Measurements from ENCODE around the gene ATOH8.

The ATOH8 gene

DNA sequence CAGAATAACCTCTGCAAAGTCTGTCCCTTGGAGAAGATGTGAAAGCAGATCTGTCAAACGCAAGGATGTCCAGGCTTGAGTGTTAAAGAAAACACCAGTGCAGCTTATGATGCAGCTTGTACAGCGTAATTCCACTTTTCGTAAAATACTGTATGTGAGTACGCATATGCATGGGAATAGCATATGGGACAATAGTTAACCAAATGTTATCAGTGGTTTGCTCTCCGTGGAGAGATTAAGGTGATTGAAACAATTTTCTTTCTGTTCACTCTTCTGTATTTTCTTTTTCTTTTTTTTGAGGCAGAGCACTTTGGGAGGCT lies 27.2 kb downstream of the ATOH8 start:
- in situ Hi-C loops (cut with HindIII; ENCODE audit: low sequenced_read_pairs) = no loop called here

DNA sequence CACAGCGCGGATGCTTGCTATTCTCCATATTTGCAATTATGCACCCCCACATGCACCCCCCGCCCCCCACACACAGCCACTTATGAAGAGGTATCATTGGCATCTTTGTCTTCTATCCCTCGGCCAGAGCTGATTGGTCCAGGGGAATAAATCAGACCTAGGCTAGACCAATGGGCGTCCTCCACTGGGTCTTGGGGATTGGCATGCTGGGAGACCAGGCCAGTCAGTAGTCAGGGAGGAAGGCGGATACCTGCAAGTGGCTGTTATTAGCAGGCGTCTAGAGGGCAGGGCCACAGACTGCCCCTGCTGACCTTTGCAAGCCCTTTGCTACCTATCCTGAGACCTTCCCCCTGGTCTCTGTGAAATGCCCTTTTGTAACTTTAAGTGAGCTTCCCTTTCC lies 30.0 kb downstream of the ATOH8 start:
- in situ Hi-C loops (cut with HindIII; ENCODE audit: low sequenced_read_pairs) = no loop called here

DNA sequence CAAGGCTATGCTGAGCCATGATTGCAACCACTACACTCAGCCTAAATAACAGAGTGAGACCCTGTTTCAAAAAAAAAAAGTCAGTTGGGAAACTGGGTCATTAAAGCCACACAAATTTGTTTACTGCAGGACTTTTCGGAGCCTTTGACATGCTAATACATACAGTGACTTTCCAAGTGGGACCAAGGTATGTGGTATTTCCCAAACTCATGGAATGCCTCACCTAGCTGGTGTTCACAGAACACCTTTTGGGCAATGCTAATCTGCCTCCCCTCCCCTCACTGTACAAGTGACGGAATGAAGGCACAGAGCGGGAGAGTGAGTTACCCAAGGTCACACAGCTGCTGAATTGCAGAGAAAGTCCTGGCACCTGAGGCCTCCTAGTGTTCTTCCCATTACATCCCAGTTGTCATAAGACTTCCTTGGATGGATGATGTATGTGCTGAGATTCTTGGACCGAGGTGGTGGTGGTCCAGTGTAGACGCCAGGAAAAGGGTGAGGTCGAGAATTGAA lies 30.7 kb downstream of the ATOH8 start:
- in situ Hi-C loops (cut with HindIII; ENCODE audit: low sequenced_read_pairs) = no loop called here

DNA sequence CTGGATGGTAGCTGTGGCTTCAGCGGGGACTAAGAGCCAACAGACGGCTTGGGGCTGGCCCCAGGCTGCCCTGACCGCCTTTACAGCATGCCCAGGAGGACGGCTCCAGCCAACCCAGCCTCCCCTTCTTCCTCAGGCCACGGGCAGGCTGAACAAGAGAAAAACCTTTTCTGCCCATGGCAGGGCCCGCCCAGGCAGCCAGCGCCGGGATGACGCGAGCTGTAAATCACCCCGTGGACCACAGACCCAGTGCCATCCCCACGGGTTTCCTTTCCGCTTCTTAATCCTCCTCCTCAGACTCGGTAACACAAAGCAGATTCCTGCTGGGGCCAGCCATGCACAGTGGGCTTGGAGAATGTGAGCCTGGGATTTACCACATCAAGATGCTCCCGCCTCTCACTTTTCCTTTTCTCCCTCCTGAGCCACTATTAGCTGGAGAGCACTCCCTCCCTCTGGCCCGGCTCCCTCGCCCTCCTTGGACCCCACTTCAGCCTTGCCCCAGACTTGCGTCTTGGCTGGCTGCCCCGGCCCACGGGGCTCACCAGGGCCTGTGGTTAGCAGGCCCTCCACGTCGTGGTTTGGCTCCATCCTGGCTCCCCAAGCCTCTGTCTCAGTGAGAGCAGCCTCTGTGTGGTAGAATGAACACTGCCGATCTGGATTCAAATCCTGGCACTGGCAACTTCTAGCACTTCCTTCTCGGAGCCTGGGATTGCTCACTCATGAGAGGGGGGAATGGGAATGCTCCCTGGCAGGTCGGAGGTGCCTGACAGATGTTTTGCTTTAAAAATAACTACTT lies 31.4 kb downstream of the ATOH8 start:
- in situ Hi-C loops (cut with HindIII; ENCODE audit: low sequenced_read_pairs) = no loop called here

DNA sequence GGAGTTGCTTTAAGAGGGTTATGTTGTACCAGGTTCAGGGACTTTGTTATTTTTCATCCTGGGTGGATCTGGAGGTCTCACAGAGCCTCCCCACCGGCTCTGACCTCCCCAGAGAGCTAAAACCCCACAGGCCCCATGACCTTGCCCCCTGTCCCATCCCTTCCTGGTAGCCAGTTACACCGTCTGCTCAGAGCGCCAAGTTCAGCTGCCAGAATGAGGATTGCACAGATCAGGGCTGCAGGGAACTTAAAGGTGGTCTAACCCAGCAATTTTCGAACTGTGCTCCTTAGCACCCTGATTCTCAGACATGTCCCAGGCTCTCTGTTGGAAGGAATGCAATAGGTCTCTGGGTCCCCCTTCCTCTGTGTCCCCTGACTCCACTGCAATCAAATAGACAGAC lies 32.1 kb downstream of the ATOH8 start:
- in situ Hi-C loops (cut with HindIII; ENCODE audit: low sequenced_read_pairs) = no loop called here

DNA sequence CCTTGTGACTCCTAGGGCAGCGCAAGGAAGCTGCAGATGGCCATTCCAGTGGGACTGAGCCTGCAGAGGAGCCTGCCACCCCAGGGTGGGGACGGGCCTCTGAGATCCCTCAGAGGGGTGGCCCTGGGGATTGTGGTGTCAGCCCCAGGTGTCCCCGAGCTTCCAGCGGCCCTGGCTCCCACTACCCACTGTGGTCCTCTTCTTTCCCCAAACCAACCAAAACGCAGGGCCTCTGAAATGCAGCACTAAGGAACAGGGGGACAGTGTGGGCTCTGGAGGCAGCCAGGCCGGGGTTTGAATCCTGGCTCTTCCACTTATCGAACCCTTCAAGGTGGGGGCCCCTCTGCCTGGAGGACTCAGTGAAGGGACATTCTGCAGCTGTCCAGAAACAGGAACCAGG lies 32.7 kb downstream of the ATOH8 start:
- in situ Hi-C loops (cut with HindIII; ENCODE audit: low sequenced_read_pairs) = no loop called here

DNA sequence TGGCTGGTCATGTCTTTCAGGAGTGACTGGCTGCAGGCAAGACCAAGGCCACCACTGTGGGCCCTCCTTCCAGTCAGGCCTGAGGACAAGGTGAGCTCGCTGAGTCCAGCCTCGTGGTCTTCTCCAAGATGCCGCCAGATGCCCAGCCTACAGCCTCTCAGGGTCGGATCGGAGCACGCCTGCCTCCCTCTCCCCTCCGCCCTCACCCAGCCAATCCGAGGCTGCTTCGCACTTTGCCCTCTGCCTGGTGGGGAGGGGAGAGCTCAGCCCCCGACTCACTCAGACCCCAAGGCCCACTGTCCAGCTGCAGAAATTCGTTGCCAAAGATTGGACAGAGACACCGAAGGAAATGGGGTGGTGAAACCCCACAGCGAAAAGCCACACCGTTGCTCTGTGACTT lies 33.1 kb downstream of the ATOH8 start:
- in situ Hi-C loops (cut with HindIII; ENCODE audit: low sequenced_read_pairs) = no loop called here

DNA sequence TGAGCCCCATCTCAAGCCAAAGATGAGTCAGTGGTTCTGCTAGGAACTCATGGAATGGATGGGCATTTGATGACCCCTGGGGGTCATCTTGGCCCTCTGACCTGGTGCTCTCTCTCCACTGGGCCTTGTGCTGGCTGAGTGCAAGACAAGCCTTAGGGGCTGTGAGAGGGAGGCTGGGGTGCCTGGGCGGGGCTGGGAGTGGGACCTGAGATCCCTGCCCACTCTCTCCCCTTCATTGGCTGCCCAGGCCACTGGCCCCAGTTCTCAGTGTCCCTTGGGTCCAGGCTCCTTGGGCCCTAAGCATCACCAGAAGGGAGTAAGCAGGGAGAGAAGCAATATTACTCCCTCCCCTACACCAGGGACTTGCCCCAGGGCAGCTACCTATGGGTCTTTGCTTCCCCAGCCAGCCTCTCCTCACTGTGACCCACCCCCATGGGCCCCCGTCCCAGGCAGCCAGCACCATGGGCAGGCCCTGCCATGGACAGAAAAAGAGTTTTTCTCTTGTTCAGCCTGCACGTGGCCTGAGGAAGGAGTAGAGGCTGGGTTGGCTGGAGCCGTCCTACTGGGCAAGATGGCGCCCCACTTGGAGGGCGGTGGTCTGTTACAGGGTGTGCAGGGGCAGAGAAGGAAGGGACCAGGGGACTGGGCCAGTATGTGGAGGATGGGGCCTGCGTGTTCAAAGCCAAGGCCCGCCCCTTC lies 33.6 kb downstream of the ATOH8 start:
- in situ Hi-C loops (cut with HindIII; ENCODE audit: low sequenced_read_pairs) = no loop called here

DNA sequence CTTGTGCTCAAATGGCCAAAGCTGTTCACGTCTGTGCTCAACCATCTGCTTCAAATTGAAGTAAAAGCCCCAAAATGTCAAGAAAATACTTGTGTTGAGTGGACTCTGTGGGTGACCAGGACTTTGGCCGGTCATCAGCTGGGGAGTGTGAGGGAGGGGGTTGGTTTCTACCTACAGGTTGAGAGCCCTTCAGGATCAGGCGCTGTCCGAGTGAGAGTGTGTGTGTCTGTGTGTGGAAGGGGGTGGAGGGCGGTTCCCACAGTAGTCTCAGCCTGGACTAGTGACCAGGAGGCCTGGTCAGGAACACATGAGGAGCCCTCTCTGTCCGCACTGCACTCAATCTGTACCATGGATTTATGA lies 34.2 kb downstream of the ATOH8 start:
- in situ Hi-C loops (cut with HindIII; ENCODE audit: low sequenced_read_pairs) = no loop called here

DNA sequence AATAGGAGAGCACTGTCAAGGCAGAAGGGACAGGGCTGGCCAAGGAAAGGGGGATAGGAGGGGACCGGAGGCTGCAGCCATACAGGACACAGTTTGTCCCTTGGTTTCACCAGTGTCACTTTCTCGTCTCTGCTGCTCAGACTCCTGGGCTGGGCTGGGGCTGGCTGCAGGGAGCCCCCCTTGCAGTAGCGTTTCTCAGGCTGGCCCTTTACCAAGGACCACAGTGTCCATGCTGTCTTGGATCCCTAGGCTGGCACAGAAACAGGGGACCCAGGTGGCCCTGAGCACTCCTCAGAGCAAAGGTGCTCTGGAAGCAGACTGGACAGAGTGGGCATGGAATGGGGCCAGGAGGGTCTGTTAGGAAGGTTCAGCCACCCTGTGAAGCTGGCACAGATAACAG lies 34.8 kb downstream of the ATOH8 start:
- in situ Hi-C loops (cut with HindIII; ENCODE audit: low sequenced_read_pairs) = no loop called here

DNA sequence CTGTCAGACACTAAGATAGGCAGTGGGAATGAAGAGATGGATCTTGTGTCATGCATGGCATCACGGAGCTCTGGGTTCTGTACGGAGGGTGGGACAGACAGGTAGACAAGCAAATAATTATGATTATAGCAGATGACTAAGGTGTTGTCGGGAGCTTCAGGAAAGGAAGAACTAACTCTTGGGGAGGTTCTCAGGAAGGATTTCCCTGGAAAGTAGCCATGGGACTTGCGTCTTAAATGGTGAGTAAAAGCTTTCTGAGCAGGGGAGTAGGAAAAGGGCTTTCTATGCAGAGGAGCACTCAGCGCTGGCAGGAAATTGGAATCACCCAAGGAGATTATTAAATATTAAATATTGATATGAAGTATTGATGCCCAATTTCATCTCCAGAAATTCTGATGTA lies 35.5 kb downstream of the ATOH8 start:
- in situ Hi-C loops (cut with HindIII; ENCODE audit: low sequenced_read_pairs) = no loop called here

DNA sequence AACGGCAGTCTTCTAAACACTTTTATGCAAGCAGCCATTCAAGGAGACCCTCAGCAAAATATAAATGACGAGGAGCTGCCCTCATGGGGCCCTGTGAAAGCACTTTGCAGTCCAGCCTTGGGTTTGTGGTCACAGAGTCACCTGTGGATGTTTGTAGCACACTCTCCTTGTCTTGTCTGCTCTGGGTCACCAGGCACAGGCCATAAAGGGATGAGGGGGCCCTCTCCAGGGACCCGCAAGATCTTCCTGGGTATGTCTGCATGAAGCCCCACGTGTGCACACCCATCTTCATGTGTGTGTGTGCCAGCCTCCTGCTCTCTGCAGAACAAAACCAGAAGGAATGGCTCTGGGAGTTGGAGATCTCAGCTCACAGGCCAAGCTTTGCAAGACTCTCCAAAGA lies 36.2 kb downstream of the ATOH8 start:
- in situ Hi-C loops (cut with HindIII; ENCODE audit: low sequenced_read_pairs) = no loop called here

DNA sequence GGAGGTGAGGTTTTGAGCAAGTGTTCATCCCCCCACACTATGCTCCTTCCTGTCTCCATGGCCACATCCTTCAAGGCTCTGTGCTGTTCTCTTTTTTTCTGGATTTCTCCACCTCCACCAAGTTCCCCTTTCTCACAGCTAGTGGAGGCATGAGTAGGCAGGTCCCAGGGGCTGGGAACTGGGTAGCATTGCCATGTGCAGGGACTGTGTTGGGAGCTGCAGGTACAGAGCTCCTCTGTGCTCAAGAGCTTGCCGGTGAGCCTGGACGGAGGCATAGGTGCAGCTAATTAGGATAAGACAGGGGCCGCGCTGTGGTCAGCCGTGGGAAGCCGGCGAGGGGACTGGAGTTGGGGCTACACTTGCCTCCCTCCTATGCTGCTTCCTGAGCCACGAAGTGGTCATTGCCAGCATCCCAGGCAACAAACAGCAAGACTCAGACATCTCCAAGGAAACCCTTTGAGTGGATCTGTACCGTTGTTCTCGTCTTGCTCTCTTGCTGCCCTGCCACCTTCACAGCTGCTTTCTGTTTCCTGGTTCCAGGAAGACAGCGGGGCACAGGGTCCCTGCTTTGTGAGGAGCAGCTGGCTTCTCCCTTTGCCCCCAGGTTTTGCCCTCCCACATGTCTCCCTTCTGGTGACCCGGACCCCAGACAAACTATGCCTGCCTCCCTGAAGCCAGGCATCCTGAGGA lies 36.9 kb downstream of the ATOH8 start:
- in situ Hi-C loops (cut with HindIII; ENCODE audit: low sequenced_read_pairs) = no loop called here

DNA sequence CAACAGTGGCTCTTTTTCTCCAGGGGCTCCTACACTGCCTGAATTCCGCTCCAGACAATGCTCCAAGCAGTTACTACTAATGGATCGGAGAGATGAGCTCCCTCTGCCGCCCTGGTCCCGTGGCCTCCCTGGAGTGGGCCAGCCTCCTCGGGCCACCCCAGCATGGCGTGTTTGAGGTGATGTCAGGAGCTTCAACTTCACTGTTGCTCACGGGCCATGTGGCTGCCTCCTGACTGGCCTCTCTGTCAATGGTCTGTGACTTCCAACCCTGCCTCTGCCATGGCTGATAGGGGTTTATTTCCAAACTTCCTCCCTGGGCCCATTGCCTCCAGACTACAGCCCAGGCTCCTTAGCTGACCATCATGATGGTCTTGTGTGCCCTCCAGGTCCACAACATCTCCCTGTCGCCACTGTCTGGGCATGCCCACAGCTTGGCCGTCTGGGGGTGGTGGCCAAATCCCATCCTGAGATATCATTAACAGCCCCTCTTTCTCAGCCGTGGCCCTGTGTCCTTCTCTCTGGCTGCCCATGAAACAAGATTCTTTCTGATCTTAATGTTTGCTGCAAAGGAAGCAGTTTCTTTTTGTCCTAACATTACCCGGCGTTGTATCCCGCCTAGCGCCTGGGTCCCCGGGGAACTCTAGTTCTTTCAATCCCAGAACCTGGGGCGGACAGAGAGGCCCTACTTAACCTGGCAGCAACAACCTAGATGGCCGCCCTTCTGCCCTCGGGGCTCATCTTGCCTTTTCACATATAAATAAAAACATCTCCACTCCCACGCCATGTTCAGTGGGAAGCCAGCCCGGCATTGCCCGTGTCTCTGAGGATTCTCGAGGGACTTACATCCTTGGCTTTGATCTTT lies 38.1 kb downstream of the ATOH8 start:
- in situ Hi-C loops (cut with HindIII; ENCODE audit: low sequenced_read_pairs) = no loop called here

DNA sequence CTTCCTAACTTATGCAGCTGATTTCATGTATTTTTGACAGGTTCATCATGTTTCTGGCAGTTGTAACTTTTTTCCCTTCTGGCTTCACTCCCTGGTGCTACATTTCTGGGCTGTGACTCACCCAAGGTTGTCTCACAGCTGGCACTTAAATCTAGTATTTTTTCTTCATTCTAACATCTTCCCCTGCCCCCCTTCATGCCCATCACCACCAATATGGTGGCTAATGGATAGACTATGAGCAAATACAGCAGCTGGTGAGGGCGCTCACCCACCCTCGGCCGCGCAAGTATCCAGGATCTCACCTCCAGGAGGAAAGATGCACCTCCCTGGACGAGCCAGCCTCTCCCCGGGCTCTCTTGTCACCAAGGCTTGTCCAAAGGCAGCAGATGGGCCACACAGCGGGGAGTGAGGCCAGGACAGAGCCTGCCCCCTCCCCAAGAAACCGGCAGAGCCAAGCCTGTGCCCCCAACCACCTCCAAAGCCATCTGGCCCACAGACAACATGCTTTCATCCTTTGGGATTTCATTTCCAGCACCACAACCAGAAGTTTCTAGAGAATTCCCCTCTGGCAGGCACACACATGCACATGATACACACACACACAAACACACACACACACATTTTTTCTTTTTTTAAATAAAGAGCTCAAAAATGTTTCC lies 39.1 kb downstream of the ATOH8 start:
- in situ Hi-C loops (cut with HindIII; ENCODE audit: low sequenced_read_pairs) = no loop called here

DNA sequence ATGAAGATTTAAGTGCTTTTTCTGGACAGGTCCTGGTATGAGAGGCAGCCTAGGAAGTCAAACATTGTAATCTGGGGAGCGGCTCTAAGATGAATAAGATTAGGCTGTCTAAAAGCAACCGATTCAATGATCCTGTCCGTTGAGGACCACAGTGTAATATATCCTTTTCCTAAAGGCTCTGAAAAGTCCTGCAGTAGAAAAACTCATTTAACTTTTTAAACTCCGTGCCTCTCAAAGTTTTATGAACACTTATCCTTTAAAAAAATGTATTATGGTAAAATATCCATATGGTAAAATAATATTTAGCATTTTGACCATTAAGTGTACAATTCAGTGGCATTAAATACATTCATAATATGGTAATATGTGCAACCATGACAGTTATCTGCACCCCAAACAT lies 39.8 kb downstream of the ATOH8 start:
- in situ Hi-C loops (cut with HindIII; ENCODE audit: low sequenced_read_pairs) = no loop called here

DNA sequence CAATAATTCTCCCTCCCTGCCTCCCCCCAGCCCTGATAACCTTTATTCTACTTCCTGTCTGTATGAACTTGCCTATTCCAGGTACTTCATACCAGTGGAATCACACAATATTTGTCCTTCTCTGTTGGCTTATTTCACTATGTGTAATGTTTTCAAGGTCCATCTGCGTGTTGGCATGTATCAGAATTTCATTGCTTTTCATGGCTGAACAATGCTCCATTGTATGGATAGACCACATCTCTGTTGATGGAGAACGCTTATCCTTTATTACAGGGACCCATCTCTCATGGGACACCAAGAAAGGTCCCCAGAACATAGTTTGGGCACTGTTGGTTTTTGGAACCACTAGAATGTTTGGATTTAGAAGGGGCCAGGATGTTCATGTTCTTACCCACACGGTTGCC lies 40.2 kb downstream of the ATOH8 start:
- in situ Hi-C loops (cut with HindIII; ENCODE audit: low sequenced_read_pairs) = no loop called here

DNA sequence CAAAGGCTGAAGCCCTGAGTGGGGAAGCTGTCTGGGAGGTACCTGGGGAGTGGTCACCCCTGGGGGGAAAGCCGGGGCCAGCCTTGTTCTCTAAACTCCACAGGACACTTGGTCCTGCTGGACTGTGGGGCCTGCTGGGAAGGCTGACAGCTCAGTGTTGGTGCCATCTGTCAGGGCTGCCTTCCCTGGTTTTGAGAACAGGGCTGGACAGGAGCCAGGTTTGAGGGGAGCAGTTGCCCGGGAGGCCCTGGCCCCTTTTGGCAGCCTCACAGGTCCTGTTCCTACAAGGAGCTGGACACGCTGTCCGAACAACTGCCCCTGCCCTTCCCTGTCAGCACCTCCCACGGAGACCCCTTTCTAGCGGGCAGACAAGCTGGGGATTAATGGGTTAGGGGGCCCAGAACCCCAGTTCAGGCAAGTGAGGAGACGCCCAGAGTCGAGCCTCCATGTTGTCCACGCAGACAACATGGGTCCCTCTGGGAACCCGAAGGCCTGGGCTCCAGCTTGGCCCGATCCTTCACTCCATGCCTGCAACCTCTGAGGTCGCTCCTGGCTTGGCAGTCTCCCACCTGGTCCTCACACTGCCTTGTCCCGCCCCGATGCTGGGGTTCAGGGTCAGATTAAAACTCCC lies 40.8 kb downstream of the ATOH8 start:
- in situ Hi-C loops (cut with HindIII; ENCODE audit: low sequenced_read_pairs) = no loop called here

DNA sequence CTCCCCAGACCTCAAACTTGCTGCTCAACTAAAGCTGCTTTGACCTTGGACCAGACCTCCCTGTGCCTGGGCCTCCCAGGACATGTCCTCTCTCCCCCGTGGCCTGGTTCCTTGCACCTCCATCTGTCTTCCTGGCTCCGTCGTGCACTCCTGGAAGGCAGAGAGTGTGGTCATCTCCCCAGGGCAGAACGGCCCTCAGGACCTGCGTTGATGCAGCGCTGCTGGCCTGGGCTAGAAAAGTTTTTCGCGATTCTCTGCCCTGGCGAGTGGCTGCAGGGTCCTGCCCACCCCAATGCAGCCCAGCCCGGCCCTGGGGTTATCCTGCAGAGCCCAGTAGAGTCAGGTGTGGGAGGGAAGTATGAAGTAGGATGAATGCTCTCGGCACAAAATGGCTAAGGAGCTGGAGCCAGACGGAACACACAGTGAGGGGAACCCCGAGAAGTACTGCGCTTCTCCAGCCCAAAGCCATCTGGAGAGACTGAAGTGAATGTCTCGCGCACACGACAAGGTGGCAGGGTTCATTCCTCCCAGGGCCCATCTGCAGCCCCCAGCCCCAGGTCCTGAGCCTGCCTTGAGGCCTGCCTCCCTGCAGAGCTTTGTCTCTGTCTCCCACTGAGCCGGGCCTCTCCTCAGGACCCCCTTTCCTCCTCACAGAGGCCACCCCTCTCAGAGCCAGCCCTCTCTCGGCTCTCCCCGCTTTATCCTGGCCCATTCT lies 41.7 kb downstream of the ATOH8 start:
- in situ Hi-C loops (cut with HindIII; ENCODE audit: low sequenced_read_pairs) = no loop called here

DNA sequence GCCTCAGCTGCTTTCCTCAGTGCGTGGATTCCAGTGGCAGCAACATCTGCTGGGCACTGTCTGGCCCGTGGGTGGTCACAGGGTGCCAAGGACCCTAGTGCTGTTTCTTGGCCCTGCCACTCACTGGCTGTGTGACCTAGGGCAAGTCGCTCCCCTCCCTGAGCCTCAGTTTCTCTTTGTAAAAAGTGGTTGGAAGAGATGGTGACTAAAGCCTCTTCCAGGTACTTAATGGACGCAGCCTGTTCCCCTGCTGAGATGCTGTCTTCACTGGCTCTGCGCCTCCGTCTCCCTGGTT lies 42.2 kb downstream of the ATOH8 start:
- in situ Hi-C loops (cut with HindIII; ENCODE audit: low sequenced_read_pairs) = no loop called here

All from endothelial cell of hepatic sinusoid (primary cell).